GM12878 (cell line): ENCODE results near the gene GLB1L2. TPM values are rescaled to one million over a fixed set of nuclear protein-coding genes. Genes with fewer than 3 reads are reported as not detected.
"Not testable (repeated sequence)": the region's sequence is repeated elsewhere in the genome, so short reads cannot be mapped to it uniquely, and the experiment has no call there.

Source experiments
- ATAC-seq: fragments of 200-7000 bp; cut with Tn5 transposase; 3 replicates; pipeline ENCODE4 v1.9.1; 2020; ENCODE audit warnings: mild to moderate bottlenecking, moderate library complexity
- BruUV-seq: library from RNA; stranded (reverse); fragments of 400-500 nt; replicated peaks from 2 replicates; lab custom pipeline; 2021; lab: Mats Ljungman, UMichigan
- CTCF ChIA-PET: fragments of 300-600 bp; sonication (Branson Sonifier 250); formaldehyde crosslinking; extraction: SDS; loops from one replicate; lab custom pipeline; 2021; ENCODE audit warnings: inconsistent platforms; lab: Yijun Ruan, JAX
- POLR2A ChIA-PET: fragments of 350-600 bp; formaldehyde crosslinking; extraction: SDS; loops from one replicate; lab custom pipeline; 2021; ENCODE audit warnings: inconsistent platforms; lab: Charles Lee
- RAD21 ChIA-PET: fragments of 300-600 bp; sonication (Branson Sonifier 250); formaldehyde crosslinking; loops from one replicate; lab custom pipeline; 2023; ENCODE audit warnings: antibody characterized with exemption; ENCODE audit not compliant: unreplicated experiment; lab: Charles Lee
- SMC1A ChIA-PET: fragments of 300-600 bp; sonication (Branson Sonifier 250); formaldehyde crosslinking; loops from one replicate; lab custom pipeline; 2023; ENCODE audit not compliant: unreplicated experiment, uncharacterized antibody; lab: Charles Lee
- DNase-seq: peaks from one replicate; pipeline ENCODE4 v3.0.0-alpha.2; 2011; ENCODE audit warnings: low read depth, low spot score
- FAIRE-seq: peaks from 3 replicates; lab custom pipeline; 2011; peaks lifted over from hg19 to GRCh38; lab: Jason Lieb, UNC
- H2AFZ ChIP-seq: 2 replicates; pipeline ENCODE4 v1.6.0; 2011; ENCODE audit warnings: low read depth, low read length, control low read depth; ENCODE audit not compliant: control insufficient read depth
- H3K27ac ChIP-seq: 2 replicates; pipeline ENCODE4 v1.5.1; 2011; ENCODE audit warnings: control low read depth; ENCODE audit not compliant: control insufficient read depth, insufficient read depth
- H3K27me3 ChIP-seq, 2 experiments: replicated peaks in 1 of 2; 2 replicates each; pipeline versions ENCODE4 v1.6.0 to v1.6.1; 2011; ENCODE audit warnings: low read length in 1 of 2; ENCODE audit not compliant: control insufficient read depth in 2 of 2, insufficient read depth in 2 of 2
- H3K36me3 ChIP-seq, 2 experiments: 2 replicates each; pipeline ENCODE4 v1.5.1; 2011; ENCODE audit warnings: low read length in 1 of 2; ENCODE audit not compliant: control insufficient read depth in 2 of 2, insufficient read depth in 2 of 2
- H3K4me1 ChIP-seq: 2 replicates; pipeline ENCODE4 v1.6.1; 2011; ENCODE audit warnings: mild to moderate bottlenecking, low read length, moderate library complexity, mixed read lengths; ENCODE audit not compliant: control insufficient read depth, insufficient read depth
- H3K4me2 ChIP-seq: 2 replicates; pipeline ENCODE4 v1.6.0; 2011; ENCODE audit warnings: control low read depth; ENCODE audit not compliant: control insufficient read depth, insufficient read depth
- H3K4me3 ChIP-seq: fragments of 200-600 bp; sonication (generic); 2 replicates; pipeline ENCODE4 v1.5.1; 2016
- H3K79me2 ChIP-seq: 2 replicates; pipeline ENCODE4 v1.6.0; 2011; ENCODE audit warnings: low read length; ENCODE audit not compliant: control insufficient read depth, insufficient read depth
- H3K9ac ChIP-seq: 2 replicates; pipeline ENCODE4 v1.8.0; 2011; ENCODE audit warnings: low read length, control low read depth, mixed read lengths; ENCODE audit not compliant: control insufficient read depth, insufficient read depth
- H3K9me3 ChIP-seq: replicated peaks from 3 replicates; pipeline ENCODE4 v1.5.1; 2011; ENCODE audit warnings: mild to moderate bottlenecking, low read length; ENCODE audit not compliant: control insufficient read depth, insufficient read depth
- H4K20me1 ChIP-seq: 2 replicates; pipeline ENCODE4 v1.6.0; 2011; ENCODE audit not compliant: control insufficient read depth, insufficient read depth
- HCFC1 ChIP-seq: fragments of 150-350 bp; IDR thresholded peaks from 2 replicates; pipeline ENCODE4 v1.6.1; 2014; ENCODE audit warnings: low read length
- RB1 ChIP-seq: fragments of 450-650 bp; formaldehyde crosslinking; IDR thresholded peaks from 2 replicates; pipeline ENCODE4 v1.6.1; 2017; ENCODE audit warnings: mild to moderate bottlenecking, borderline replicate concordance
- SIX5 ChIP-seq: IDR thresholded peaks from 2 replicates; pipeline ENCODE4 v1.6.1; 2011; ENCODE audit warnings: mild to moderate bottlenecking, low read depth, low read length, moderate library complexity; ENCODE audit not compliant: severe bottlenecking
- SREBF2 ChIP-seq: IDR thresholded peaks from 2 replicates; pipeline ENCODE4 v1.6.1; 2012; ENCODE audit warnings: mild to moderate bottlenecking, low read length
- SRF ChIP-seq, 2 experiments: IDR thresholded peaks; 2 replicates each; pipeline ENCODE4 v1.6.1; 2011; ENCODE audit warnings: low read depth in 2 of 2, low read length in 2 of 2, mild to moderate bottlenecking in 1 of 2, moderate library complexity in 1 of 2
- YY1 ChIP-seq: IDR thresholded peaks from 2 replicates; pipeline ENCODE4 v1.6.1; 2011; ENCODE audit warnings: low read depth, mild to moderate bottlenecking, low read length
- WGBS: methylation state at CpG from one replicate; pipeline ENCODE4 v1.1.6; 2016; ENCODE audit warnings: low lambda C conversion rate; ENCODE audit not compliant: insufficient replicate concordance, insufficient coverage; ENCODE audit errors: missing lambda C conversion rate; 5-methylcytosine and 5-hydroxymethylcytosine counted together
- in situ Hi-C: fragments of 300-500 bp; cut with MboI; formaldehyde crosslinking; loops from 9 replicates; pipeline ENCODE4 v1.14.3; 2018; ENCODE audit warnings: mixed read lengths
- intact Hi-C: fragments of 100-400 bp; cut with micrococcal nuclease; formaldehyde crosslinking; loops from one replicate; pipeline ENCODE4 v1.14.2; 2022; ENCODE audit not compliant: unreplicated experiment
- polyA plus RNA-seq, 11 experiments: library from polyadenylated mRNA; depleted of rRNA in 4 of 11; unstranded in 6 of 11; stranded (reverse) in 5 of 11; fragments of >200 nt; fragmentation: Nextera tagmentation in 4 of 11; fragmentation: Illumina TruSeq in 1 of 11; extraction: Ambion mirVana in 4 of 11; extraction: Trizol in 1 of 11; gene quantifications; 1 replicate in 1 of 11; 2 replicates in 10 of 11; pipeline versions ENCODE4 v1.2.1 to v1.2.3, GENCODE V29; 2011 to 2016; ENCODE audit warnings: inconsistent platforms in 2 of 11, missing spikeins in 2 of 11, low read depth in 1 of 11
- total RNA-seq, 4 experiments: library from RNA; depleted of rRNA in 3 of 4; stranded (reverse); fragments of >200 nt in 3 of 4; fragmentation: Illumina TruSeq in 1 of 4; extraction: Trizol in 1 of 4; gene quantifications; 2 replicates each; pipeline versions ENCODE4 v1.2.1 to v1.2.3, GENCODE V29; 2013 to 2021
- TF ChIP-seq, protein P1 (sequence below): fragments of 450-650 bp; IDR thresholded peaks from 2 replicates; pipeline ENCODE4 v1.6.1; 2017; ENCODE audit warnings: borderline replicate concordance

GLB1L2 gene
- total and polyA plus RNA-seq, 10 of the 15 experiments (the other 5 are each of a cell fraction or from before 2014, with no cell fraction given) = 0.04 to 0.85 (median 0.49) TPM

DNA sequence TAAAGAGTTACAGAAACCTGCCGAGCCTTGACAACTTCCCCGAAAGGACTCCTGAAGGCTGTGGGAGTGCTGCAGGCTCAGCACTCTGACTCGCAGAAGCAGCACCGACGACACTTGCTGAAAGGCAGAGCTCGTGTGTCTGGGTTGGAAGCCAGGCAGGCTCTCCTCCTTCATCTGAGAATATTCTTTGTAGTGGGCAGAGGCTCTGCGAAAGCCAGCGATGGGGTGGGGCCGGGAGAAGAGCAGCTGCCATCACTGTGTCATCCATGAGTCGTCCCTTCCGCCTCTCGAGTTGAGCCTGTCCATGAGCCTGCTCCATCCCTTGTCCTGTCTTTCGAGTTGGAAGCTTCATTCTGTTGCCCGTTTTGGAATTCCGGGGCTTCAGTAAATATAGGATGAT is 11.9 kb downstream of the GLB1L2 start:
- no peak for FAIRE-seq
- DNase-seq = no peak
- in situ Hi-C loops (no loop called here), intact Hi-C loops (no loop called here)
- BruUV-seq = no TSS peak
- no peak for ATAC-seq
- TF ChIP-seq SREBF2 = no peak
- TF ChIP-seq HCFC1 = no peak
- TF ChIP-seq RB1 = no peak
- TF ChIP-seq, protein P1, sequence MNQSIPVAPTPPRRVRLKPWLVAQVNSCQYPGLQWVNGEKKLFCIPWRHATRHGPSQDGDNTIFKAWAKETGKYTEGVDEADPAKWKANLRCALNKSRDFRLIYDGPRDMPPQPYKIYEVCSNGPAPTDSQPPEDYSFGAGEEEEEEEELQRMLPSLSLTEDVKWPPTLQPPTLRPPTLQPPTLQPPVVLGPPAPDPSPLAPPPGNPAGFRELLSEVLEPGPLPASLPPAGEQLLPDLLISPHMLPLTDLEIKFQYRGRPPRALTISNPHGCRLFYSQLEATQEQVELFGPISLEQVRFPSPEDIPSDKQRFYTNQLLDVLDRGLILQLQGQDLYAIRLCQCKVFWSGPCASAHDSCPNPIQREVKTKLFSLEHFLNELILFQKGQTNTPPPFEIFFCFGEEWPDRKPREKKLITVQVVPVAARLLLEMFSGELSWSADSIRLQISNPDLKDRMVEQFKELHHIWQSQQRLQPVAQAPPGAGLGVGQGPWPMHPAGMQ = no peak
- no peak for TF ChIP-seq SIX5
- TF ChIP-seq YY1 = no peak
- TF ChIP-seq SRF (IDR thresholded peaks at IDR 0.05; ENCODE audit: low read depth in 2 of 2, low read length in 2 of 2) = no peak
- 58% methylated on average over 15 of the region's 15 CpGs for WGBS
- H3K9me3 ChIP-seq = no peaks in the 10 kb centered on the region
- H3K9ac ChIP-seq = no peak overlapping the region
- ChIA-PET CTCF (no interaction called here), POLR2A (no interaction called here), SMC1A (no interaction called here), RAD21 (no interaction called here)
- H3K79me2 ChIP-seq = no peaks in the 10 kb centered on the region
- no peaks in the 10 kb centered on the region for H3K36me3 ChIP-seq
- no peak overlapping the region for H2AFZ ChIP-seq
- no peak overlapping the region for H3K4me3 ChIP-seq
- H3K4me2 ChIP-seq = no peak overlapping the region
- no peaks in the 10 kb centered on the region for H3K4me1 ChIP-seq
- H3K27ac ChIP-seq = no peak overlapping the region
- H3K27me3 ChIP-seq = no peaks in the 10 kb centered on the region; a peak in 2 of 4 replicates
- H4K20me1 ChIP-seq = no peaks in the 10 kb centered on the region; the same call in 1 of the 2 replicates

DNA sequence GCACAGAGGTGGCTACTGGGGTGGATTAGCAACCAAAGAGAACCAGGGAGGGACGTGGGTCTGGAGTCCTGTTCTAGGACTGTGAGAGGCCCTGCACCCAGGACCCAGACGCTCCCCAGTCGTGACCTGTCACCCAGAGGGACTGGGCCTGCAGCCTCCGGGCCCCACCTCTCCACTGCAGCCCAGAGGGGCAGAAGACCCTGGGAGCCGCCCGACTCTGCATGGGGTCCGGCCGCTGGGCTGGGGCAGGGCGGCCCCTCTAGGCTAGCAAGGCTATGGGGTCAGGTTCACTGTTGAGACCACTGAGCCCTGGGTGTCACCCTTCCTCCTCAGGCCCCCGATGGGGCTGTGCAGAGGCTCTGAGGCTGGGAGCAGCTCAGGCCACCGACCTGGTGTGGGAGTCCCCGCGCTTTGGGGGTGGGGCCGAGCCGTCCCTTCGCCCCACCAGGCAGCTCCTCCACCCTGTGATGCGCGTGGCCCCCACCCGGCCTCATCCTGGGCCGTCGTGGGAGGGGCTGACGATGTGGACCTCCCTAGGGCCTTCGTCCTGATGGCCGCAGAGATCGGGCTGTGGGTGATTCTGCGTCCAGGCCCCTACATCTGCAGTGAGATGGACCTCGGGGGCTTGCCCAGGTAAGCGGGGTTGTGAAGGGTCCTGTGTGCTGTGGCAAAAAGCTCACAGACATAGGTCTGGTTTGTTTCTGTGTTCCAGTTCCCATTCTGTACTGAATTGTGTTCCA is 12.9 kb downstream of the GLB1L2 start:
- H3K79me2 ChIP-seq, H3K27ac ChIP-seq, H3K9me3 ChIP-seq, RAD21 ChIA-PET, H3K4me2 ChIP-seq, BruUV-seq, intact Hi-C loops, CTCF ChIA-PET, DNase-seq, H2AFZ ChIP-seq, SMC1A ChIA-PET, H3K27me3 ChIP-seq, H3K4me1 ChIP-seq, H3K9ac ChIP-seq, H4K20me1 ChIP-seq, ATAC-seq, POLR2A ChIA-PET, H3K4me3 ChIP-seq, H3K36me3 ChIP-seq, FAIRE-seq, in situ Hi-C loops: not testable (repeated sequence)
- WGBS = 45% methylated on average over 19 of the region's 28 CpGs
